ENCODE results near the gene NECTIN1. TPM values are rescaled to one million over a fixed set of nuclear protein-coding genes. Genes with fewer than 3 reads are reported as not detected.

NECTIN1 gene
- total RNA-seq, 1 donor from 2014 or later, result 19.5 TPM

DNA sequence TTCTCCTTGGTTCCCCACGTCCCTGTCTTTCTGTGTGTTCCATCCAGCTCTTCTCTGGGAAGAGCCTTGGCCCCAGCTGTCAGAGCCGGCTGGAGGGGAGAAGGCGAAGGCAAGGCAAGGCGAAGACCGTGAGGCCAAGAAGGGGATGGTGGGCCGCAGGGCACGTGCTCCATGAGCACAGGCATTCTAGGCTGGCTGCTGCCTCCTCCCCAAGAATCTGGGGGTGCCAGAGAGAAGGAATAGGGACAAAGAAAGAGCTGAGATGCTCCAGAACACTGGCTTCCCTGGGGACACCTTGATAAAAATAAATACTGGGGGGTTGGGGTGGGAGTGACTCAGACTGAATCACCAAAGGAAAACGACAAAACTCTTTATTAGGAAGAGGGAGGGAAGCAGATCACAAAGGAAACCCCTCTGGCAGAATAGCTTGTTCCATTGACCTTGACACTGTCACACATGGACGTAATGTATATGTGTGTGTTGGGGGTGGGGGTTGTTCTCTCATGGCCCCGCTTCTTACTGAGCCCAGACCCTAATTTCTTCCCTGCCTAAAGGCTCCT, 52.5 kb downstream of the NECTIN1 start:
- Mint-ChIP-seq H3K4me3 (no peak overlapping the region), H3K36me3 (peaks cover 36% of the 10 kb centered on the region), H3K4me1 (peaks cover 3% of the 10 kb centered on the region), H3K9me3 (peaks cover 10% of the 10 kb centered on the region), H3K27me3 (ENCODE audit: insufficient read depth, low read depth) (peaks cover 3% of the 10 kb centered on the region), H3K27ac (peak overlapping the region; percentile 60)
- H3K9me3 ChIP-seq (ENCODE audit: low read depth), result no peaks in the 10 kb centered on the region
- TF ChIP-seq EZH2 (IDR thresholded peaks at IDR 0.05), result no peak
- TF ChIP-seq, protein P1, sequence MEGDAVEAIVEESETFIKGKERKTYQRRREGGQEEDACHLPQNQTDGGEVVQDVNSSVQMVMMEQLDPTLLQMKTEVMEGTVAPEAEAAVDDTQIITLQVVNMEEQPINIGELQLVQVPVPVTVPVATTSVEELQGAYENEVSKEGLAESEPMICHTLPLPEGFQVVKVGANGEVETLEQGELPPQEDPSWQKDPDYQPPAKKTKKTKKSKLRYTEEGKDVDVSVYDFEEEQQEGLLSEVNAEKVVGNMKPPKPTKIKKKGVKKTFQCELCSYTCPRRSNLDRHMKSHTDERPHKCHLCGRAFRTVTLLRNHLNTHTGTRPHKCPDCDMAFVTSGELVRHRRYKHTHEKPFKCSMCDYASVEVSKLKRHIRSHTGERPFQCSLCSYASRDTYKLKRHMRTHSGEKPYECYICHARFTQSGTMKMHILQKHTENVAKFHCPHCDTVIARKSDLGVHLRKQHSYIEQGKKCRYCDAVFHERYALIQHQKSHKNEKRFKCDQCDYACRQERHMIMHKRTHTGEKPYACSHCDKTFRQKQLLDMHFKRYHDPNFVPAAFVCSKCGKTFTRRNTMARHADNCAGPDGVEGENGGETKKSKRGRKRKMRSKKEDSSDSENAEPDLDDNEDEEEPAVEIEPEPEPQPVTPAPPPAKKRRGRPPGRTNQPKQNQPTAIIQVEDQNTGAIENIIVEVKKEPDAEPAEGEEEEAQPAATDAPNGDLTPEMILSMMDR (IDR thresholded peaks at IDR 0.05), result no peak
- TF ChIP-seq EZH2phosphoT487 (IDR thresholded peaks at IDR 0.05), result no peak
- H3K27ac ChIP-seq, result no peak overlapping the region
- H3K36me3 ChIP-seq, result no peaks in the 10 kb centered on the region
- no peaks in the 10 kb centered on the region for H3K4me1 ChIP-seq
- H3K4me2 ChIP-seq, result no peak overlapping the region
- no peak overlapping the region for H3K9ac ChIP-seq
- no peak for DNase-seq (ENCODE audit: low spot score)
- H3F3A ChIP-seq (ENCODE audit: low read depth), result no peaks in the 10 kb centered on the region
- no peaks in the 10 kb centered on the region for H3K27me3 ChIP-seq
- peaks cover 23% of the 10 kb centered on the region for H4K20me1 ChIP-seq (ENCODE audit: low read depth)
- no peak overlapping the region for H2AFZ ChIP-seq (replicated peaks)
- no peak overlapping the region for H3K4me3 ChIP-seq
- peaks cover 13% of the 10 kb centered on the region for H3K79me2 ChIP-seq (ENCODE audit: low read depth)

DNA sequence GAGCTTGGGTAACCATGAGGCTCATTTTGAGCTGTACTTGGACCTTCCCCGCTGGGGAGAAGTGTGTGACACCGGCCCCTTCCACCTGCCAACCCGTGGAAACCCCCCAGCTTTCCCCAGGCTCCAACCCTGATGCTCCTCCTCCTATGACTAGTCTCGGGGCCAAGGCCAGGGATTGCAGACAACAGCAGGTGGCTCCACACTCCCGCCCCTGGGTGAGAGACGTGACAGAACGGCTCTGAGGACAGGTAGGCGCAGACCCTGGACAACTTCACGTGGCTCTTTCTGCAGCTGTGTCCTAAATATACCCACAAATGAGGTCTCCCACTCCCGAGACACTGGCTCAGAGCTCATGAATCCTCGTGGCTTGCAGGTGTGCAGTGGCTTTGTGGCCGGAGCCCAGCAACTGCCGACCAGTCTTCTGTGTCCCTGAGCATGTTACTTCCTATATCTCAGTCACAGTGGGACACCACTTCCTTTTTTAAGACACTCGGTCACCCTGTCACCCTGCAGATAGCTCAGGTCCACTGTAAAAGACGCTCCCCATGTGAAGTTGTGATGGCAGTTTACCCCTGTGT, 55.2 kb downstream of the NECTIN1 start:
- Histone ChIP-seq H3K79me2 (ENCODE audit: low read depth) (no peaks in the 10 kb centered on the region), H3K4me2 (no peak overlapping the region), H3K4me1 (no peaks in the 10 kb centered on the region), H3K36me3 (no peaks in the 10 kb centered on the region), H3K4me3 (no peak overlapping the region), H3K9ac (no peak overlapping the region), H3F3A (ENCODE audit: low read depth) (no peaks in the 10 kb centered on the region), H3K27ac (no peak overlapping the region), H3K27me3 (no peaks in the 10 kb centered on the region), H3K9me3 (ENCODE audit: low read depth) (no peaks in the 10 kb centered on the region), H4K20me1 (ENCODE audit: low read depth) (peaks cover 11% of the 10 kb centered on the region), H2AFZ (replicated peaks) (no peak overlapping the region)
- H3K27me3 Mint-ChIP-seq (ENCODE audit: insufficient read depth, low read depth), result peaks cover 7% of the 10 kb centered on the region
- peaks cover 31% of the 10 kb centered on the region for H3K36me3 Mint-ChIP-seq
- peaks cover 10% of the 10 kb centered on the region for H3K9me3 Mint-ChIP-seq
- DNase-seq (ENCODE audit: low spot score), result no peak
- peaks cover 15% of the 10 kb centered on the region for H3K4me1 Mint-ChIP-seq
- no peak overlapping the region for H3K4me3 Mint-ChIP-seq
- TF ChIP-seq EZH2 (IDR thresholded peaks at IDR 0.05) (no peak), EZH2phosphoT487 (IDR thresholded peaks at IDR 0.05) (no peak)
- TF ChIP-seq, protein P1 (IDR thresholded peaks at IDR 0.05), result no peak
- no peak overlapping the region for H3K27ac Mint-ChIP-seq

DNA sequence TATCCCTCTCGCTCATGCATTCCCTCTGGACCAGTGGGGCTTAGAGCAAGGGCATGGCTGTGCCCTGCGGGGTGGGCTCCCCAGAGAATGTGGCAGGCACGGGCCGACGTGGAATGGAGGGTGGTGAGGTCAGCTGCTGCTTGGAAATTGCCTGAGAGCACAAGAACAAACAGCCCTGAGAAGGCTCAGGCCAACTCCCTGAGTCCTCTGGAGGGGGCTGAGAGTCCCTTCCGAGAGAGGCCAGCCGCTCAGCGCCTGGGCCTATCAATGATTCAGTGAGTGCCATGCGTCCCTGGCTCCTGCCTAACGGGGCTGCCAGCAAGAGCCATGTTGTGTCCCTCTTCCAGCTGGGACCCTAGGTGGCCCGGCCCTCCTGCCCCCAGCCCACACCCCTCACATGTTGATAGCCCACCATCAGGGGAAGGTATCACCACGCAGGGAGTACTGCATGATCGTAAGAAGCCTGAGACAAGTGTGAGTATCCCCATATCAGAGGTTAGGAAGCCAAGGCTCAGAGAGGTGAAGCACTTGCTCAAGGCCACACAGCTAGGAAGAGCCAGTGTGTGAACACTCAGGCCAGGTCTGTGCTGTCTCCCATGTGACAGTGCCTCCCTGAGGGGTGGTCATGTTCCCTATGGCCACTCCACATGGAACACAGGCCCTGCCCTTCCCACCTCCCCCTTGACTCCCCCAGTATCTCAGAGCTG, 55.8 kb downstream of the NECTIN1 start:
- Histone ChIP-seq H3K4me3 (no peak overlapping the region), H3K36me3 (no peaks in the 10 kb centered on the region), H3K9me3 (ENCODE audit: low read depth) (no peaks in the 10 kb centered on the region), H3K27ac (no peak overlapping the region), H3K9ac (no peak overlapping the region), H4K20me1 (ENCODE audit: low read depth) (peaks cover 11% of the 10 kb centered on the region), H3F3A (ENCODE audit: low read depth) (no peaks in the 10 kb centered on the region), H2AFZ (replicated peaks) (no peak overlapping the region), H3K79me2 (ENCODE audit: low read depth) (no peaks in the 10 kb centered on the region), H3K4me1 (no peaks in the 10 kb centered on the region), H3K27me3 (no peaks in the 10 kb centered on the region), H3K4me2 (no peak overlapping the region)
- no peak overlapping the region for H3K4me3 Mint-ChIP-seq
- H3K27me3 Mint-ChIP-seq (ENCODE audit: insufficient read depth, low read depth), result peaks cover 7% of the 10 kb centered on the region
- DNase-seq (ENCODE audit: low spot score), result no peak
- TF ChIP-seq EZH2phosphoT487 (IDR thresholded peaks at IDR 0.05), result no peak
- TF ChIP-seq, protein P1 (IDR thresholded peaks at IDR 0.05), result no peak
- H3K27ac Mint-ChIP-seq, result peak overlapping the region; percentile 76
- H3K4me1 Mint-ChIP-seq, result peaks cover 15% of the 10 kb centered on the region
- peaks cover 4% of the 10 kb centered on the region for H3K9me3 Mint-ChIP-seq
- peaks cover 27% of the 10 kb centered on the region for H3K36me3 Mint-ChIP-seq

All from neural progenitor cell (in vitro differentiated cells).